GM11168 (cell line): ENCODE measurements around the gene COX6B2.

Experiments used
- in situ Hi-C: fragments of 300-500 bp; cut with MboI; formaldehyde crosslinking; loops from one replicate; pipeline ENCODE4 v1.12.0; 2022; ENCODE audit warnings: low sequenced_read_pairs; ENCODE audit not compliant: unreplicated experiment

The COX6B2 gene

DNA sequence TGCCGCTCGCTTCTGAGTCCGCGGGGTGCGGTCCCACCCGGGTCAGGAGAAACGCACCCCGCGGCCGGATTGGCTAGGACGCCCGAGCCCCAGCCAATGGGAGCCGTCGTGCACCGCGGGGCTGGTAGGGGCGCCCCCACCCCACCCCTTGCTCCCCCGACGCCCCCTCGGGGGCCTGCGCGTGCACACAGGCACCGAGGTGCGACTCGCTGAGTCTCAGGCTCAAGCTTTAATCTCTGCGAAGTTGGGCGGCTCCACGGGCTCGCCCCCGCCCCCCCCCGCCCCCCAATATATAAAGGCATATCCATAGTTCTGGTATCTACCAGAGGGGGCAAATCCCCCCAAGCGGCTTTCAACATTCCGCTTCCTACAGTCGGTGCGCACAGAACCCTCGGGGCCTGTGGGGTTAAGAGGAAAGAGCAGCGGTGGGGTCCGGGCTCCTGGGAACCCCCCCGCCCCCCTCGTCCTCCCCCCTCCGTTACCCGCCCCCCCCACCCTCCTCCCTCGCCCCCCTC is at the start of gene COX6B2:
Gene COX6B2 (minus strand): TSS at position 22 of the 515 bp plus-strand sequence. CDS start 198 bp downstream, outside the sequence.
- in situ Hi-C loops, result no loop called here

DNA sequence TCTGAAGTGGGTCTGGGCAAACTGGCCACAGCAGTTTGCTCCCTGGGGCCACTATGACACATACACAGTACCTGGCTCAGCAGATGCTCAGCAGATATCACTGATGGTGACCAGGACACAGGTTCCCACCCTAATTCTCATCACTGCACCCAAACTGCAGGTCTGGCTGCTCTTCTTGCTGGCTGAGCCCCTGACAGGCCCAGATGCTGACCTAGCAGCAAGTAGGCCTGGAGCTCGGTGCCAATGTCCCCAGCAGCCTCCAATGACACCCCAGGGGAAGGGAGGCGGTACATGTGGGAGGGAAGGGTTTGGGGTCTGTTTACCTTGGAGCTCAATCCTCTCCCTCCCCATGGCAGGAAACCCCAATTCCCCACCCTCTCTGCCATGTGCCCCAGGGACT is 48.0 kb upstream of the COX6B2 start:
- in situ Hi-C loops, result loop anchor here (25.0 kb wide), 1 partner anchor 265 kb away; the partner anchor contains the start of gene TNNT1

DNA sequence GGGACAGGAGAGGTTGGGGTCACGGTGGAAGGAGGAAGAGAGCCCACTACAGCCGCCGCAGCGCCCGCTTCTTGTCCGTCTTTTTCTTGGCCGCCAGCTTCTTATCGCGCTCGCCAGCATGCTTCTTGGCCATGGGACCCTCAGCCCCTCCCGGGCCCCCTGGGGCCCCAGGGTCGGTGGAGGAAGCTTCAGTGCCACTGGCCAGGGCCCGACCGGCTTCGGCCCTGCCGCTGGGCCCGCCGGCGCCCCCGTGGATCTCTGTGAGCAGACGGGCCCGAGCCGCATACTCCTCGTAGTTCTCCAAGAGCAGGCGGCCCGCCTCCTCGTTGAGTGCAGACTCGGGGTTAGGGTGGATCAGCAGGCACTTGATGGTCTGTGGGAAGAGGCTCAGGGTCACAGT is 46.9 kb upstream of the COX6B2 start:
- in situ Hi-C loops, result loop anchor here (25.0 kb wide), 1 partner anchor 264 kb away; the partner anchor contains the start of gene TNNT1

GRCh38 chr19:55400281-55401087 is 46.0 kb upstream of the COX6B2 start:
- in situ Hi-C loops, result loop anchor here (25.0 kb wide), 1 partner anchor 263 kb away; the partner anchor contains the start of gene TNNT1

- in situ Hi-C loops, result no loop called here
These were observed 43.8 kb upstream of the COX6B2 start for GRCh38 chr19:55398200-55398925.

DNA sequence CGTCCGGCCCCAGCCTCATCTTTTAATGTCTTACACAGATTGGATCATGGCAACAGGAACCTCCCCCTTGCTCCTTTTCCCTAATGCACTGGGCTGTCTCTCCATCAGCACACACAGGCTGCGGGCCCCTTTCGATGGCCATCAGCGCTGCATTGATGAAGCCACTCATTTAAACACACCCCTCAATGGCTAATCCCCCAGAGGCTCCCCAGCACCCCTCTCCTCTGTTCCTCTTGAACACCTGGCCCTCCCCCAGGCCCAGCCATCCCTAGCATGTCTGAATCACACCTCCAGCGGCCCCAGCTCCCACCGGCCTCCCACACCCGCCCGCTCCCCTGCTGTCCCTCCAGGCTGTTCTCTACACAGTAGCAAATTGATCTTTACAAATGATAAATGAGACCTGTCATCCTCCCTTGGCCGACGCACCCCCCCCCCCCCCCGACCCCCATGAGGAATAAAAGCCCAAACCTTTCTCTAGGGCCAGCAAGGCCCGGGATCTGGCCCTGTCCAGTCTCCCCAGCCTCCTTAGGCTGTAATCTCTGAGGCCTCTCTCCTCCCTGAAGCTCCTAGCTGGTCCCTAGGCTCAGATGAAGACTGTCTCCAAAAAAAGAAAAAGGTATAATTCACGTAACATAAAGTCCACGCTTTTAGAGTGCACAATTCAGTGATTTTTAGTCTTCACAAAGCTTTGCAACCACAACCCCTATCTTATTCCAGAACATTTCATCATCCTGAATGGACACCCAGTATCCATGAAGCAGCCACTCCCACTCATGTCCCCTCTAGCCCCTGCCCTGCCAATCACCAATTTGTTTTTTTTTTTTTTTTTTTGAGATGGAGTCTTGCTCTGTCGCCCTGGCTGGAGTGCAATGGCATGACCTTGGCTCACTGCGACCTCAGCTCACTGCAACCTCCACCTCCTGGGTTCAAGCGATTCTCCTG is 38.6 kb upstream of the COX6B2 start:
- in situ Hi-C loops, result no loop called here

- in situ Hi-C loops, result no loop called here
These were observed 37.4 kb upstream of the COX6B2 start for GRCh38 chr19:55391702-55392615.

DNA sequence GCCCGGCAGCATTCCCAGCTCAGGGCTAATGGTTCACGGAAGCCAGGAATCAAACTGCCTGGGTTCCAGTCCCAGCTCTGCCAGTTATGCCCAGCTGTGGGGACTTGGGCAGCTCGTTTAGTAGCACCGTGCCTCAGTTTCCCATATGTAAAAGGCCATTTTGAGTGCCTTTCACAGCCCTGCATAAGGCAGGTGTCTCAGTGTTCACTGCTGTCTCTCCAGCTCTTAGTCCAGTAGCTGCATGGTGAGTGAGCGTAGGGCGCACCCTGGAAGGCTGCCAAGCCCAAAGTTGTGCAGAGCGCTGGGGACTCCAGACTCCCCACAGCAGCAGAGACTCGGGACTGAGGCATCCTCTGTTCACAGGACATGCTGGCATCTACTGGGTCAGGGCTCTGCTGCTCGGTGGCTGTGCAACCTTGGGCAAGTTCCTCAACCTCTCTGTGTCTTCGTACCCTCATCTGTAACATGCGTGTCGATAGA is 36.7 kb upstream of the COX6B2 start:
- in situ Hi-C loops, result no loop called here

DNA sequence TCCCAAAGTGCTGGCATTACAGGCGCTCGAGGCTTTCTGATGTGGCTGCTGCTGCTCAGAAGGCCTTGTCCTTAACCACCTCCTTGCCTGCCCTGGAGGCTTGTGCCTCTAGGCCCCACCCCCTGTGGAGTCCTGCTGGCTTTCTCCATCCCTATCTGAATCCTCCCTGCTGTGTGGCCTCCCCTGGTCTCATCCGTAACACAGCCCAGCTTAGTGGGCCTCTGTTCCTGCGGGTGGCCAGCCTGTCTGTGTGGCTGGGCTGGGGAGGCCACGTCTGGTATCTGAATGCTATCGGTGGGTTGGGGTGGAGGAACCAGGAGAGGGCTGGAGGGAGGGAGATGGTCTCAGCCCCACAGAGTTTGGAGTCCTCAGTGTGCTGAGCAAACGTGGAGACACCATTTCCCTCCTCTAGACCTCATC is 36.0 kb upstream of the COX6B2 start:
- in situ Hi-C loops, result no loop called here

DNA sequence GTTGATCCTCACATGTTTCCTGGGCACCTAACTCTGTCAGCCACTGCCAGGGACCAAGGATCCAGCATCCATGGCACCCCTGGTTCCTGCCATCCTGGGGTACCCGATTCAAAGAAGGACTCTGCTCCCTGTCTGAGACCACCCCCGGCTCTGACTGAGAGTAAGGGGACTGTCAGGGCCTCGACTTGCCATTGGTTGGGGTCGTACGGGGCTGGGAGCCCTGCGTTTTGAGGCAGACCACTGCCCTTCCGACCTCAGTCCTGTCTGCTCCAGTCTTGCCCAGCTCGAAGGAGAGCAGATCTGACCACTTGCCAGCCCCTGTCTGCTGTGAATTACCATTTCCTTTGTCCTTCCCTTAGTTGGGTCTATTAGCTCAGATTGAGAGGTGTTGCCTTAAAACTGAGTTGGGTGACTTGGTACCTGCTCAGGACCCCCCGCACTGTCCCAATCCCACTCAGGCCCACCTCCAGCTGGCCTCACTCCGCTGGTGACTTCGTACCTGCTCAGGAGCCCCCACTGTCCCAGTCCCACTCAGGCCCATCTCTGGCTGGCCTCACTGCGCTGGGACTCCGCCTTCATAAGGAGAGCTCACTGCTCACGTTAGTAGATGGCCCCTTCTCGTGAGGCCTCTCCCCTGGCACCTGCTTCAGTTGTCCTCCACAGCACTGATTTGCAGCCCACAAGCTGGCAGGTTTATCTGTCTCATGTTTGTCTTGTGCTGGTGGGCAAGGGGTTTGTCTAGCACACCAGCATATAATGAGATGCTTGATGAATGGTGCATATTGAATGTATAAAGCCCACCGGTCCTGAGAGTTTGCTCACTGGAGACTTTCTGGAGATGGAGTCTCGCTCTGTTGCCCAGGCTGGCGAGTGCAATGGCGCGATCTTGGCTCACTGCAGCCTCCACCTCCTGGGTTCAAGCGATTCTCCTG is 35.1 kb upstream of the COX6B2 start:
- in situ Hi-C loops, result no loop called here

GRCh38 chr19:55387736-55388497 is 33.4 kb upstream of the COX6B2 start:
- in situ Hi-C loops, result no loop called here

DNA sequence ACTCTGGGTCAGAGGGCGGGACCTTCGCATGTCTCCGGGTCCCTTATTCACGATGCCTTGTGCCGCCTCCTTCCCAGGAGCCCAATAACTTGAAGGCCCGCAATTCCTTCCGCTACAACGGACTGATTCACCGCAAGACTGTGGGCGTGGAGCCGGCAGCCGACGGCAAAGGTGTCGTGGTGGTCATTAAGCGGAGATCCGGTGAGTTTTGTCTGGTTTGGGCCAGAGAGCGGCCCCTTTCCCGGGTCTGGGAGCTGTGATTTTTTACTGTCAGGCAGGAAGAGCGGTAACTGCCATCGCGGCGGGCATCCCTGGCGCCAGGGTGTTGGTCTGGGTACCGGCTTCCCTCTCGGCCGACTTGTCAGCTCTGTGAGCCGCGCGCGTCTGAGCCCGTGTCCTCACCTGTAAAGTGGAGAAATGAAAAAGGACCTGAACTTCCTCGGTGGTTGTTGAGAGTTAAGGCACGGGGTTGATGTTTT is 32.0 kb upstream of the COX6B2 start:
- in situ Hi-C loops, result no loop called here

DNA sequence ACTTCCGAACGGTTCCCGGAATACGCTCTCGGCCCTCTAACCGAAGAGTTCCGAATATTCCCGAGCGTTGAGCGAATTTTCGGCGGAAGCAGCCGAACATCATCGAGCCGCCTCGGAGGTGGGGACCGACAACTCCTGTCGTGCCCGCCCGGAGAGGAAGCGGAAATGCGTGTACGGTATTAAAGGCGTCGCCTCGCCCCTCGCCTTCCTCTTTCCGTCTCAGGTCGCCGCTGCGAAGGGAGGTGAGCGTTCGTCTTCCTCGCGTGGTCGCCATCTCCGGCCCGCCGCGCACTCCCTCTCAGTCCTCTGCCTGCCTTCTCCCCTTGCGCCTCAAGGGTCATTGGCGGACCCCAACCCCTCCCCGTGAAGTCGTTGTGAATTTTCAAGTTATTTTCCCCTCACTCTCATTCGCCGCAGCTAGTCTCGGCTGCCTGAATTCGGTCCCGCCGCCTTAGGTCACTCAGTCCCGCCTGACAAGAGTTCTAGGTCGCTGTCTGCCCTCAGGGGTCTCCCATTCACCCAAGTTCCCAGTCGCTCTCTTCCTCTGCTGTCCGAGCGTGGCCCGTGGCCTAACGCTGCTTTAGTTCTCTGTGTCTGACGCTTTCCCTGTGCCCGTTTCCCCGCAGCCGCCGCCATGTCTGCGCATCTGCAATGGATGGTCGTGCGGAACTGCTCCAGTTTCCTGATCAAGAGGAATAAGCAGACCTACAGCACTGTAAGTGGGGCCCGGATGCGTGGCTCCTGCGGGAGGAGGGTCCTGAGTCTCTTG is 31.4 kb upstream of the COX6B2 start, which contains the start of gene RPL28:
Gene RPL28 (plus strand): TSS at position 209 of the 769 bp plus-strand sequence. CDS start 426 bp downstream, at position 635.
- in situ Hi-C loops, result no loop called here

DNA sequence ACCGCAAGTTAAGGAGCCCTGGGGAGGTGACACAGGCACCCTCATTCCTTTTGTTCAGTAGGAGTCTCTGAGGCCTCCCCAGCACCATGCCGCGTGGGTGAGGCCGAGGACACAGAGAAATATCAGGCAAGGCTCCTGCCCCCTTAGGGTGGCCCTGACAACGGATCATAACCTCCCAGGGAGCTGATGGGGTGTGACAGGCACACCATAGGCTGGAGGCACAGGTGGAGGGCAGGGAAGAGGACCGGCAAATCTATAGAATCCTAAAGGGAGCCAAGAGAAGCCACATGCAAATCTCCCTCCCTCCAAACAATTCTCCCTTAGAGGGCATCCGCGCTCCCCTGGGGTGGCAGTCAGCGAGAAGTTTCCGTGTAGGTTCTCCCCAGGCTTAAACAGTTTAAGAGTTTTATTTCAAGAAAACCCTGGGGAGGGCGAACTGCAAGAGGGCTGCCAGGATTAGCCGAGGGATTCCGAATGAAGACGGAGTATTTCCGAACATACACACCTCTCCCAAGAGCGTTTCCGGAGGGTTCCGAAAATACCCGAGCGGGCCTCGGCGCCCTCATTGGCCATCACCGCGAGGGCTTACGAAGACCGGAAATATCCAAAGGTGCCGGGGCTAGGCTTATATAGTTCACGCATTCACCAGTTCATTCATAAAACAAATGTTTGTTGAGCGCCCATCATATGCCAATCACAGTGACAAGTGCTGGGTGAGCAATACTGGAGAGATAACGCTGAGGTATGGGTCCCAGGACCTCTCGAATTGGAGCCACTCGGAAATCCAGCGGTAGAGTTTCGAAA is 30.6 kb upstream of the COX6B2 start:
- in situ Hi-C loops, result no loop called here
